ENCODE data around the gene ITPRIP. TPM values are rescaled to one million over a fixed set of nuclear protein-coding genes. Genes with fewer than 3 reads are reported as not detected.
A peak's percentile ranks its signal among the peaks of the same experiment; 100 is the strongest.

Gene ITPRIP
- total and polyA plus RNA-seq, 9 donors = 10.1 to 38.1 (median 24.7) TPM

DNA sequence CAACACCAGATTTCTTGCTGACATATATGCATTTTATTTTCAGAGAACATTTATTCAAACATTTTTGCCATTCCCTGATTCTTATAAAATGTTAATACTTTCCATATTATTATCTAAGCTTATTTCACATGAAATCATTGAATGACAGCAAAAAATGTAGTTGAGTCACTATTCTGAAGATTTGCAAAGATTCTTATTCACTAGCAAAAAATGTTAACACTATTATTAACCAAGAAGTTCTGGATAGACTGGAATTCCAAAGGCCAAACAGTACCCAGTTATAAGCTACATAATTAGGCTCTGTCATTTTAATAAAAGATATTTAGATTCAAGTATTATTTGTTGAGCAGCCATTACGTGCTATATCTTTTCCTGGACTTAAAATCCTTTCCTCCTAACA lies 65.0 kb downstream of the ITPRIP start:
- no peaks in the 10 kb centered on the region for H3K36me3 ChIP-seq
- intact Hi-C loops (cut with DNase I) = no loop called here
- TF ChIP-seq, protein P1, sequence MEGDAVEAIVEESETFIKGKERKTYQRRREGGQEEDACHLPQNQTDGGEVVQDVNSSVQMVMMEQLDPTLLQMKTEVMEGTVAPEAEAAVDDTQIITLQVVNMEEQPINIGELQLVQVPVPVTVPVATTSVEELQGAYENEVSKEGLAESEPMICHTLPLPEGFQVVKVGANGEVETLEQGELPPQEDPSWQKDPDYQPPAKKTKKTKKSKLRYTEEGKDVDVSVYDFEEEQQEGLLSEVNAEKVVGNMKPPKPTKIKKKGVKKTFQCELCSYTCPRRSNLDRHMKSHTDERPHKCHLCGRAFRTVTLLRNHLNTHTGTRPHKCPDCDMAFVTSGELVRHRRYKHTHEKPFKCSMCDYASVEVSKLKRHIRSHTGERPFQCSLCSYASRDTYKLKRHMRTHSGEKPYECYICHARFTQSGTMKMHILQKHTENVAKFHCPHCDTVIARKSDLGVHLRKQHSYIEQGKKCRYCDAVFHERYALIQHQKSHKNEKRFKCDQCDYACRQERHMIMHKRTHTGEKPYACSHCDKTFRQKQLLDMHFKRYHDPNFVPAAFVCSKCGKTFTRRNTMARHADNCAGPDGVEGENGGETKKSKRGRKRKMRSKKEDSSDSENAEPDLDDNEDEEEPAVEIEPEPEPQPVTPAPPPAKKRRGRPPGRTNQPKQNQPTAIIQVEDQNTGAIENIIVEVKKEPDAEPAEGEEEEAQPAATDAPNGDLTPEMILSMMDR (IDR thresholded peaks at IDR 0.05) = no peak
- TF ChIP-seq EP300 (IDR thresholded peaks at IDR 0.05) (no peak), POLR2A (IDR thresholded peaks at IDR 0.05) (no peak)
- 63 to 79% (median 73%) methylated on average over 1 of the region's 1 CpG for WGBS, 3 donors
- no peaks in the 10 kb centered on the region for H3K9me3 ChIP-seq
- H3K27ac ChIP-seq = no peak overlapping the region
- H3K4me3 ChIP-seq = no peak overlapping the region
- no peaks in the 10 kb centered on the region for H3K4me1 ChIP-seq (ENCODE audit: insufficient read depth)
- no peak for DNase-seq
- H3K27me3 ChIP-seq = no peaks in the 10 kb centered on the region

DNA sequence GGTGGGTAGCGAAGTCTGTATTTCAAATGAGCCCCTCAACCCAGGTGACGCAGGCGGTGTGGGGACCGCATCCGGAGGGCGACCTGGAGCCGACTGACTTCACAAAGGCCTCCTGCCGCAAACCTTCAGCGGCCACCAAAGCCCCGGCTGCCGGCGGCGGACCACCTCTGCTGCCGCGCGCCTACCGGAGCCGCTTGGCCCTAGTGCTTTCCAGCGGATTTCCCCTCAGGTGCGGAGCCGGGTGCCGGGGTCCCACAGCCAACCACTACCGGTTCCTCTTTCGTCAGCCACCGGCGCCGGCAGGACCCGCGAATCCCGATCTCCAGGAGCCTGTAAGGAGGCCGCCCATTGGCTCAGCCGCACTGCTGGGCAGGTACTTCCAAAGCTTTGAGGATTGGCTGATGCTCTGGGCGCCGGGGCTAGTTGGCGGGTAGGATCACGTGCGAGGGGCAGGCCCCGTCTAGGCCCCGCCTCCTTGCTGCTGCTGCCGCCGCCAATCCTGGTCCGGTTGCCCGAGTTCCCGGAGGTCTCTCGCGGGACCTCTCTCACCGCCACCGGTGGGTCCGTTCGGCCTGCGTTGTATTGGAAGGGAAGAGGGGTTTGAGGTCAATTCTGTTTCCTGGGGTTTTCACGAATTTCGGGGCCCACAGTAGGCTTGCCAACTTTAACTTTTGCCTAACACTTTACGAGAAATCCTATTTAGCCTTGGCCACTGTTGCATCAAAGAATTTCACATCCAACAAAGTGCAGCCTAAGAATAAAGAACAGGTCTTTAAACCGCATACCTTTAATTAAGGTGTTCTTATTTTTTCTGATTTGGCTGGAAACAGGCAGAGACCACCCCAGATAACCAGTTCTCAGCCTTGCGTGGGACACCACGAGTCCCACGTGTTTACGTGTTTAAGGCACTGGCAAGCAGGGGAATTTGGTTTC lies 69.3 kb downstream of the ITPRIP start, which contains the start of gene GSTO2:
Gene GSTO2 (plus strand): TSS at position 472 of the 933 bp plus-strand sequence. CDS start 5,732 bp downstream, outside the sequence.
- Histone ChIP-seq H3K9me3 (no peaks in the 10 kb centered on the region), H3K4me3 (peak within 1 kb of the TSS; percentile 88), H3K4me1 (ENCODE audit: insufficient read depth) (no peaks in the 10 kb centered on the region), H3K27ac (peak within 1 kb of the TSS; percentile 24 to 50), H3K27me3 (no peaks in the 10 kb centered on the region), H3K36me3 (no peaks in the 10 kb centered on the region)
- intact Hi-C loops (cut with DNase I) = no loop called here
- WGBS, 3 donors = 0 to 1% (median 1%) methylated on average over 56 to 59 of the region's 59 CpGs
- peak; percentile 98 to 99 (median 99) for DNase-seq
- TF ChIP-seq, protein P1 (IDR thresholded peaks at IDR 0.05) = no peak
- TF ChIP-seq EP300 (IDR thresholded peaks at IDR 0.05) (no peak), POLR2A (IDR thresholded peaks at IDR 0.05) (peak; percentile 85)

DNA sequence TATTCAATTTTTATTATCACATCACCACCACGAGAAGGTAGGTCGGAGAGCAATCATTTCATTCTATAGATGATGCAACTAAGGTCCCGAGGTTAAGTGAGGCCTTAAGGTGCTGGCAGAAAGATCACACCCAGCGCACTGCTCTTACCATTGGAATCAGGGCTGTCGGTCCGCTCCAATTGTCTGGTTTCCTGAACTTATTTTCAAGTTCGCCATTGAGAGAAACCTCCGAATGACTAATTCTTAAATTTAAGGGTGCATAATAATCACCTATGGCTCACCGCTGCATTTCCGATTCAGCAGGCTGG lies 69.9 kb downstream of the ITPRIP start:
- 5 to 9% (median 7%) methylated on average over 10 of the region's 10 CpGs for WGBS, 3 donors
- H3K27ac ChIP-seq = peak overlapping the region in 1 of 2 donors; percentile 40
- H3K4me3 ChIP-seq = peak overlapping the region; percentile 88
- TF ChIP-seq, protein P1 (IDR thresholded peaks at IDR 0.05) = no peak
- TF ChIP-seq EP300 (IDR thresholded peaks at IDR 0.05) = no peak
- no peak for TF ChIP-seq POLR2A (IDR thresholded peaks at IDR 0.05)
- no peaks in the 10 kb centered on the region for H3K9me3 ChIP-seq
- DNase-seq = no peak
- H3K27me3 ChIP-seq = no peaks in the 10 kb centered on the region
- intact Hi-C loops (cut with DNase I) = no loop called here
- H3K36me3 ChIP-seq = no peaks in the 10 kb centered on the region
- no peaks in the 10 kb centered on the region for H3K4me1 ChIP-seq (ENCODE audit: insufficient read depth)

- H3K4me1 ChIP-seq (ENCODE audit: insufficient read depth) = no peaks in the 10 kb centered on the region
- no peak for DNase-seq
- intact Hi-C loops (cut with DNase I) = no loop called here
- H3K36me3 ChIP-seq = no peaks in the 10 kb centered on the region
- 91 to 92% (median 91%) methylated on average over 14 of the region's 14 CpGs for WGBS, 3 donors
- no peaks in the 10 kb centered on the region for H3K27me3 ChIP-seq
- no peaks in the 10 kb centered on the region for H3K9me3 ChIP-seq
- peak overlapping the region; percentile 88 for H3K4me3 ChIP-seq
- no peak overlapping the region for H3K27ac ChIP-seq
- TF ChIP-seq POLR2A (IDR thresholded peaks at IDR 0.05) = no peak
- no peak for TF ChIP-seq EP300 (IDR thresholded peaks at IDR 0.05)
- TF ChIP-seq, protein P1 (IDR thresholded peaks at IDR 0.05) = no peak
Observed at GRCh38 chr10:104267721-104268404, 70.4 kb downstream of the ITPRIP start.
